Epithelial cell of prostate (primary cell): ENCODE results near the gene KCNG2.

Experiments
- DNase-seq: peaks from one replicate; pipeline ENCODE4 v3.0.0-alpha.2; 2011; ENCODE audit warnings: low read depth, low spot score
- H3K27ac ChIP-seq: fragments of 450-650 bp; 2 replicates; pipeline ENCODE4 v1.5.1; 2017; ENCODE audit warnings: mild to moderate bottlenecking

Gene KCNG2

GRCh38 chr18:79932907-79933306 is 135.2 kb downstream of the KCNG2 start:
- DNase-seq, result no peak
- H3K27ac ChIP-seq, result no peak overlapping the region

GRCh38 chr18:79933765-79934164 is 136.0 kb downstream of the KCNG2 start:
- no peak overlapping the region for H3K27ac ChIP-seq
- no peak for DNase-seq

GRCh38 chr18:79934311-79935097 is 136.8 kb downstream of the KCNG2 start:
- no peak for DNase-seq

GRCh38 chr18:79935098-79935480 is 137.4 kb downstream of the KCNG2 start:
- DNase-seq, result no peak
- no peak overlapping the region for H3K27ac ChIP-seq

More at GRCh38 chr18:79934311-79935097, 136.8 kb downstream of the KCNG2 start:
- H3K27ac ChIP-seq, result no peak overlapping the region

GRCh38 chr18:79935499-79935898 is 137.8 kb downstream of the KCNG2 start:
- no peak overlapping the region for H3K27ac ChIP-seq
- DNase-seq, result no peak

- no peak for DNase-seq
Measured at GRCh38 chr18:79935925-79936324, 138.2 kb downstream of the KCNG2 start.

GRCh38 chr18:79936641-79937040 is 138.9 kb downstream of the KCNG2 start:
- DNase-seq, result no peak
- H3K27ac ChIP-seq, result no peak overlapping the region

More at GRCh38 chr18:79935925-79936324, 138.2 kb downstream of the KCNG2 start:
- no peak overlapping the region for H3K27ac ChIP-seq

- no peak for DNase-seq
- H3K27ac ChIP-seq, result no peak overlapping the region
Measured at GRCh38 chr18:79937103-79937860, 139.5 kb downstream of the KCNG2 start.

- DNase-seq, result no peak
- no peak overlapping the region for H3K27ac ChIP-seq
Measured at GRCh38 chr18:79938196-79938595, 140.5 kb downstream of the KCNG2 start.

GRCh38 chr18:79939096-79939495 is 141.4 kb downstream of the KCNG2 start:
- DNase-seq, result no peak
- no peak overlapping the region for H3K27ac ChIP-seq

GRCh38 chr18:79940126-79940813 is 142.5 kb downstream of the KCNG2 start:
- no peak overlapping the region for H3K27ac ChIP-seq
- no peak for DNase-seq

- no peak for DNase-seq
- no peak overlapping the region for H3K27ac ChIP-seq
Measured at GRCh38 chr18:79940814-79941472, 143.2 kb downstream of the KCNG2 start.

GRCh38 chr18:79941473-79942119 is 143.9 kb downstream of the KCNG2 start:
- no peak overlapping the region for H3K27ac ChIP-seq
- no peak for DNase-seq

- no peak for DNase-seq
- H3K27ac ChIP-seq, result no peak overlapping the region
Measured at GRCh38 chr18:79942211-79942610, 144.5 kb downstream of the KCNG2 start.

- no peak for DNase-seq
- H3K27ac ChIP-seq, result no peak overlapping the region
Measured at GRCh38 chr18:79942786-79943607, 145.3 kb downstream of the KCNG2 start.

GRCh38 chr18:79943608-79944125 is 145.9 kb downstream of the KCNG2 start:
- no peak for DNase-seq
- no peak overlapping the region for H3K27ac ChIP-seq

- DNase-seq, result no peak
- H3K27ac ChIP-seq, result no peak overlapping the region
Measured at GRCh38 chr18:79944126-79944731, 146.5 kb downstream of the KCNG2 start.

- H3K27ac ChIP-seq, result no peak overlapping the region
- no peak for DNase-seq
Measured at GRCh38 chr18:79944746-79945117, 147.0 kb downstream of the KCNG2 start.
